ENCODE data around the gene NBEAL1. TPM values are rescaled to one million over a fixed set of nuclear protein-coding genes. Genes with fewer than 3 reads are reported as not detected.
"Not testable (repeated sequence)": the region's sequence is repeated elsewhere in the genome, so short reads cannot be mapped to it uniquely, and the experiment has no call there.

The NBEAL1 gene
- total RNA-seq, 1 donor from 2014 or later, result 66.0 TPM

DNA sequence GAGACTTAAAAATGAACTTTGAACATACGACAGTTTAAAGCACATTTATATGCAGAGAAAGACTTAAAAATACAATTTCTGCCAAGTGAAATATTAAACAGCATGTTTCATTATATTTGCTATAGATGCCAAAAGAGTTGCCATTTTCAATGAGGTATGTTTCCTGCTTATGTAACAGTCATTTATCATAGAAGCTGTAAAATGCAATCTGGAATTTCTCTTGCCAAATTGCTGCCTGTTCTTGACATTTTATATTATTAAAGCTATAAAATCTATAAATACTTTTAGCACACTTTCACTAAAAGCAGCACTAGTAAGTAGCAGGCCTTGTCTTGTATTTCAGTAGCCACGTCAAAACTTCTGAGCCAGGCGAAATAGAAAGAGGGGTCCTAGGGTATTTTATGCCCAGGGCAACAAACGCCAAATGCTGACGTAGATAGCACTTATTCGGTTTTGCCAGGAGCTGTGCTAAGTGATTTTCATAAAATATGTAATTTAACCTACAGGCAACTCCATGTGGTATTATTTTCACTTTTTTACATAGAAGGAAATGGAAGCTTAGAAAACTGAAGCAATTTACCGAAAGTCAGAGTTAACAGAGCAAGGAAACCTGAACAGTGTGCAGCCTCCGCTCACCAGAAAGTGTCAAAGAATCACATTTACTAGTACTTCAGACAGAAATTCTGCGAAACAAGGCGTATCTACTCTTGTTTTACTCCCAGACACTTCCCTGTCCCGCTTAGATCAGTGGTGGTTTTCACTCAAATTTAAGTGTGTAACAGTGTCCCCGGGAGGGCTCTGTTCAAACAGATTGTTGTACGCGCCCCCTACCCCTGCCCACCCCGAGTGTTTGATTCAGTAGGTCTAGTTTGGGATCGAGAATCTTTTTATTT lies 222.9 kb downstream of the NBEAL1 start:
- DNase-seq, result no peak

DNA sequence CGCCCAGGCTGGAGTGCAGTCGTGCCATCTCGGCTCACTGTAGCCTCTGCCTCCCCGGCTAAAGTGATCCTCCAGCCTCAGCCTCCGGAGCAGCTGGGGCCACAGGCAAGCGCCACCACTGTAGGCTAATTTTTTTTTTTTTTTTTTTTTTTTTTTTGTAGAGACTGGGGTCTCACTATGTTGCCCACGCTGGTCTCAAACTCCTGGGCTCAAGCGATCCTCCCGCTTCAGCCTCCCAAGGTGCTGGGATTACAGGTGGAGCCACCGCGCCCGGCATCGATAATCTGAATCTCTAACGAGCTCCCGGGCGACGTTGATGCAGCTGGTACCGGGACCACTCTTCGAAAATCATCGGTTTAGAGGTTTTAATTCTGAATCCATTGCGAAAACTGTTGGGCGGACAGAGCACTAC lies 223.6 kb downstream of the NBEAL1 start:
- no peak for DNase-seq

DNA sequence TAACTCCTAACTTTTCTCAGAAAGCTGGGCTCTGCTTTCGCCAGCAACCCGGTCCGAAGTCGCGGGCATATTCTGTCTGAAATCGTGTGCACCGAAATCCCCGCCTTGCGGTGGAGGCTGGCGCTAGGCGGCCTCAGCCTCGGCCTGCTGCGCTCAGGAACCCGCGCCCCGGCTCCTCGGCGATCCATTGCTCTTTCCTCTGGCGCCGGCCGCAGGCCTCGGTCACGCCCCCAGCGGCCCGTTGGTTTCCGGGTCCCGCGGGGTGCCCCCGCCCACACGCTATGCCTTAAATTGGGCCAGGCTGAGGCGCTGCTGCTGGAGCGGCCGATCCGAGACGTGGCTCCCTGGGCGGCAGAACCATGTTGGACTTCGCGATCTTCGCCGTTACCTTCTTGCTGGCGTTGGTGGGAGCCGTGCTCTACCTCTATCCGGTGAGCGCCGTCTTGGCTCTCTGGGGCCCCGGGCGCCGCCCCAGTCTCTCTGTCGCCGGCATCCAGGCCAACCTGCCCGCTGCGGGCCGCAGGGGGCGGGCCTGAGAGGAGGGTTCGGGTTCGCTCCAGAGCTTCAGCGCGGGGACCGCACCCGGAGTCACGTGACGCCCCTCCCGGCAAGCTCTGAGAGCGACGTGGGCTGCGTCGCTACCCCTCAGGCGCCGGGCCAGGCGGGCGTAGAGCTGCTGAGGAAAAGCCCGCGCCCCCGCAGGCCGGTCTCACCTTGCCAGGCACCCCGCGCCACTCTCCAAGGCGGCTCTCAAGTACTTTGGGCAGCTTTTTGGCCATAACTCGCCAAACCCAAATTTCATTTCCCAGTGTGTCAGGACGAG lies 224.2 kb downstream of the NBEAL1 start, which contains the start of gene CYP20A1:
TSS of gene CYP20A1 (plus strand) at position 315 of the 823 bp plus-strand sequence. CDS start at position 360, 45 bp downstream.
- DNase-seq, result peak; percentile 98

DNA sequence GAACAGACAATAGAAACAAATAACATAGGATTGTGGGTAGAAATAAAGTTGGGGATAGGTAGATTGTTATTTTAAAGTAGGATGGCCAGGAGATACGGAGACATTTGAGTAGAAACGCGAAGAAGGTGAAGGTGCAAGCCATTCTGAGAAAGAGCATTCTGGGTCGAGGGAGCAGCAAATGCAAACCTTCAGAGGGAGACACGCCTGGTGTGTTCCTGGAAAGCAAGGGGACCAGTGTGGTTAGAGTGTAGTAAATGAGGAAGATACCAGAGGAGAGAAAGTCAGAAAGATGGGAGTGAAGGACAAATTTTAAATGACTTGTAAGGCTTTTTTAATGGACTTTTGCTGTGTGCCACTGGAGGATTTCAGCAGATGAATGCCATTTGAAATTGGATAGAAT lies 225.8 kb downstream of the NBEAL1 start:
- no peak for DNase-seq

DNA sequence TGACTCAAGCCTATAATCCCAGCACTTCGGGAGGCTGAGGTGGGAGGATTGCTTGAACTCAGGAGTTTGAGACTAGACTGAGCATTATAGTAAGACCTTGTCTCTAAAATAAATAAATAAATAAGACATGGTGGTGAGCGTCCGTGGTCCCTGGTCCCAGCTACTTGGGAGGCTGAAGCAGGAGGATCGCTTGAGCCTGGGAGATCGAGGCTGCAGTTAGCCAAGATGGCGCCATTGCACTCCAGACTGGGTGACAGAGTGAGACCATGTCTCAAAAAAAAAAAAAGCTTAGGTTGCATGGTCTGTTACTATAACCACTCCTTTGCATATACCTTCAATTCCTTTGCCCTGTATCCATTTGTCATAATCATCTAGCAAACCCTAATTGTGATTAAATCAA lies 227.8 kb downstream of the NBEAL1 start:
- no peak for DNase-seq

DNA sequence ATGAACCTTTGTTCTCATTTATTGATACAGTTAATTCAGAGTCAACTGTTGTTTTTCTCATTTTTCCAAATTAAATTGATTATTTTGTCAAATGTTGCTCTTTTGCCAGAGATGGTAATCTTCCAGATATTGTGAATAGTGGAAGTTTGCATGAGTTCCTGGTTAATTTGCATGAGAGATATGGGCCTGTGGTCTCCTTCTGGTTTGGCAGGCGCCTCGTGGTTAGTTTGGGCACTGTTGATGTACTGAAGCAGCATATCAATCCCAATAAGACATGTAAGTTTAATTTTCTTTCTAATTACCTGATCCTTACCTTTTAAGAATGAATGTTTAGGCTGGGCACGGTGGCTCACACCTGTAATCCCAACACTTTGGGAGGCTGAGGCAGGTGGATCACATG lies 232.0 kb downstream of the NBEAL1 start:
- DNase-seq, result no peak

DNA sequence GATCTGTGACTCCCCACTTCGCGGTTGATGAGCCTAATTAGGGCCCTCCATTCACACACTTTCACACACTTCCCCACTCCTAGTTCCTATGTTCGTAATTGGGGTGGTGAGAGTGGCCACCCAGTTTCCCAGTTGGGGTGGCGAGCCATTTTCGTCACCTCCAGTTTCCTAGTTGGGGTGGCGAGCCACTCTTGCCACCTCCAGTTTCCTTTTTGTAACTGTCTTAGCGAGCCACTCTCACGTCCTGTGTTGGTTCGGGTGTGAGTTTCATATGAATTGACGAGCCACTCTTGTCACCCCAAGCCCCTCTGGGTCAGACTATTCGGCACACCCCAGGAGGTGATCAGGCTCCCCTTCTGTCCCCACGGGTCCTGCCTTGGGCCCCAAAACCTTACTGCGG lies 238.1 kb downstream of the NBEAL1 start:
- DNase-seq, result no peak

DNA sequence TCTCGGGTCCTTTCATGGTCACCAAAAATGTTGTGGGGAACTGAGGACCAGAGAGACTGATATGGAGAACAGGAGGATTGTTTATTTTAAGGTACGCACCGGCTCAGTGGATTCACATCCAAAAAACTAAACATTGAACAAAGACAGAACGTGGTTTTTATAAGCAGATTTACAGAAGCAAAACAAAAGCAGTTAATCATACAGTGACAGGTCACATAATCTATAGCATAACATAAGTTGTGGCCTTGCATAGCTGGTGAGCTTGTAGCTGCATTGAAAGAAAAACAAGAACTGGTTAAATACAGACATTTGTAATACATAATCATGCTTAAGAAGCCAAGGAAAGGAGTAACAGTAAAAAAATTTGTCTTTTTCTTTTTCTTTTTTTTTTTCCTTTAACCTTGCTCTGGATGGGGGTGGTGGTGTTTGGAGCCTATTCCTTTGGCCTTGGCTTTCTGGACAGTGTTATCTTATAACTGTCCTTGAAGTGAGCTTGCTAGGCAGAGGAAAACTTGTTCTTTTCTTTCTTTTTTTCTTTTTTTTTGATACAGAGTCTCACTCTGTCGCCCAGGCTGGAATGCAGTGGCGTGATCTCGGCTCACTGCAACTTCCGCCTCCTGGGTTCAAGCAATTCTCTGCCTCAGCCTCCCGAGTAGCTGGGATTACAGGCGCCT lies 238.9 kb downstream of the NBEAL1 start:
- DNase-seq, result not testable (repeated sequence)

DNA sequence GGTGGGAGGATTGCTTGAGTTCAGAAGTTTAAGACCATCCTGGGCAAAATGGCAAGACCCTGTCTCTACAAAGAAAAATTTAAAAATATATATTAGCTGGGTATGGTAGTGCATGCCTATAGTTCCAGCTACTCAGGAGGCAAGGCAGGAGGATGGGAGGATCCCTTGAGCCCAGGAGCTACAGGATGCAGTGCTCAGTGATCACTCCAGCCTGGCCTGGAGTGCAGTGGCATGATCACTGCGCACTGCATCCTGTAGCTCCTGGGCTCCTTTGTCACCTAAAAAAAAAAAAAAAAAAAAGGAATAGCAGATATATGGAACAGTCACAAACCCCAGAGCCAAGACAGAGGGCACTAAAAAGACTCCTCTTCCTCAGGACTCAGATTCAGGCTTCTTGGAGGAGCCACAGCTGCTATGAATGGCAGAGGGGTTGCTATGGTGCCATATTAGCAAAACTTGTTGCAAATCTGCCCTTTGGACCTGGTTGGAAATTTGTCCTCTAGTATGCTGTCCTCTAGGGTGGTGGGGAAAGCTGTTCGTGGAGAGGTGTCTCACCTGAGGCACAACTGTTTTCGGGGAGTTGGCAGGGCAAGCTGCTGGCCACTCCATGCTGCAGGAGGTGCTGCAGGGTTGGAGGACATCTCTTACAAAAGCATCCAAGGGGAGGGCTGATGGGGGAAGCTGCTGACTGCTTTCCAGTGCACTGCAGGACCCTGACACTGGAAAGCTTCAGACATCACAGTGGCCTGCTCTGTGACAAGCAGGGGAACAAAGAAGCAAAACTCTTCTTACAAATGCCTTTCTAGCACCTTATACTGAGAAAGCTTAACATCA lies 246.9 kb downstream of the NBEAL1 start:
- no peak for DNase-seq

Small RNA genes lying within 50 kb of the gene (small RNA-seq; reads per million reads assigned to genes)
- not detected for gene AC010900.2 (ENCODE audit: low replicate concordance)
- gene RF00408 (ENCODE audit: low replicate concordance), result not detected
- not detected for gene RN7SL670P (ENCODE audit: low replicate concordance)

Other genes with a start within 250 kb of the NBEAL1 start
- gene ICA1L, start 143.1 kb upstream of the NBEAL1 start, total RNA-seq, result 24.8 TPM
- 36.8 TPM for gene WDR12, start 103.2 kb upstream of the NBEAL1 start, total RNA-seq
- gene CARF, start 102.6 kb upstream of the NBEAL1 start, total RNA-seq, result 13.7 TPM
- 33.6 TPM for gene CYP20A1, start 224.1 kb downstream of the NBEAL1 start, total RNA-seq